Measurements from ENCODE around the gene ALK. TPM values are rescaled to one million over a fixed set of nuclear protein-coding genes. Genes with fewer than 3 reads are reported as not detected.

The ALK gene
- total RNA-seq, 4 donors from 2014 or later = 0.66 TPM; not detected in 3

DNA sequence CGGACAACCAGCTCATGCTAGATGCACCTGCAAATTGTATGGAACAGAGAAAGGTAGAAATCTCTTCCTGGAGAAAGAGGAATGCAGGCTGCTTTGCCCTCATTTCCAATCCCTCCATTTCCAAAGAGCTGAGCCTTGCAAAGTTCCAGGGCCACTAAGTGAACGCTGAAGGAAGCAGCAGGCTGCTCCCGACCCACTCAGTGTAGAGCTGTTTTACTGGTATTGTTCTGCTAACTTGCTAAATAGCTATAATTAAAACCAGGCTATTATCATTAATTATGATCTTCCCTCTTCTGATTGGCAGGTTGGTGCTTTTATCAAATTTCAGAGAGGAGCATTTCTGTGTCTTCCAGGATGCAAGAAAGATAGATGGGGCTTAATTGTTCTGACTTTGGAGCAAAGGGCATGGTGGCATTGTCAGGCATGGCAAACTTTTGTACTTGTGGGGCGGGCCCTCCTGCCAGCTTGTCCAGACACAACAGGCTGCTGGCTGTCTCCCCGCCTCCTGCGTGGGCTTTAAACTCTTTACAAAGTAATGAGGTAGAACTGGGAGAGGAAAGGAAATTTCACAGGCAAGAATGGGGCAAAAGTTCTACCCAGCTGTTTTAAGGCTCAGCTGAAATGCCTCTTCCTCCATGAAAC, 40.2 kb downstream of the ALK start:
- no peak for DNase-seq (ENCODE audit: low spot score in 2 of 2)
- intact Hi-C loops (cut with DNase I; ENCODE audit: low total_unique reads) = no loop called here
- no peak overlapping the region for H3K4me3 ChIP-seq (ENCODE audit: low read depth, poor library complexity, severe bottlenecking)
- WGBS, 2 donors = 61 to 66% methylated on average over 6 of the region's 6 CpGs
- no peak for TF ChIP-seq POLR2A (IDR thresholded peaks at IDR 0.05)
- TF ChIP-seq, protein P1, sequence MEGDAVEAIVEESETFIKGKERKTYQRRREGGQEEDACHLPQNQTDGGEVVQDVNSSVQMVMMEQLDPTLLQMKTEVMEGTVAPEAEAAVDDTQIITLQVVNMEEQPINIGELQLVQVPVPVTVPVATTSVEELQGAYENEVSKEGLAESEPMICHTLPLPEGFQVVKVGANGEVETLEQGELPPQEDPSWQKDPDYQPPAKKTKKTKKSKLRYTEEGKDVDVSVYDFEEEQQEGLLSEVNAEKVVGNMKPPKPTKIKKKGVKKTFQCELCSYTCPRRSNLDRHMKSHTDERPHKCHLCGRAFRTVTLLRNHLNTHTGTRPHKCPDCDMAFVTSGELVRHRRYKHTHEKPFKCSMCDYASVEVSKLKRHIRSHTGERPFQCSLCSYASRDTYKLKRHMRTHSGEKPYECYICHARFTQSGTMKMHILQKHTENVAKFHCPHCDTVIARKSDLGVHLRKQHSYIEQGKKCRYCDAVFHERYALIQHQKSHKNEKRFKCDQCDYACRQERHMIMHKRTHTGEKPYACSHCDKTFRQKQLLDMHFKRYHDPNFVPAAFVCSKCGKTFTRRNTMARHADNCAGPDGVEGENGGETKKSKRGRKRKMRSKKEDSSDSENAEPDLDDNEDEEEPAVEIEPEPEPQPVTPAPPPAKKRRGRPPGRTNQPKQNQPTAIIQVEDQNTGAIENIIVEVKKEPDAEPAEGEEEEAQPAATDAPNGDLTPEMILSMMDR (IDR thresholded peaks at IDR 0.05) = no peak

DNA sequence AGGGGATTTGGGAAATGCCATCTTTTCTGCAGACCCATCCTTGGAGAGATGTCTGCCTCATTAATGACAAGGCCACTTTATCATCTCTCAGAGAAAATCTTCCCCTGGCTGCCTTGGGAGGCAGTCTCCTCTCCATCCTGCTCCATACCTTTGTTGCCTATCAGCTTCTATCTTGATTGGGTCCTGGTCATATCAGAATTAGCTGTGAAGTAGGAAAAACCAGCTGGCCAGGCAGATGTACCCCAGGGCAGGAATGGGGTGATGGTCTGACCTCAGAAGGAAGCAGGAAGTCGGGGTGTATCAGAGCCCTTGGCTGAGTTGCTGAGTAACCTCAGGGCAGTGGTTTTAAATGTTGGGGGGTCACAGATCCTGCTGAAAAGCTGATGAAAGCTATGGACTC, 41.3 kb downstream of the ALK start:
- WGBS, 2 donors = 55 to 63% methylated on average over 1 of the region's 1 CpG
- TF ChIP-seq POLR2A (IDR thresholded peaks at IDR 0.05) = no peak
- TF ChIP-seq, protein P1 (IDR thresholded peaks at IDR 0.05) = no peak
- intact Hi-C loops (cut with DNase I; ENCODE audit: low total_unique reads) = no loop called here
- no peak overlapping the region for H3K4me3 ChIP-seq (ENCODE audit: low read depth, poor library complexity, severe bottlenecking)
- no peak for DNase-seq (ENCODE audit: low spot score in 2 of 2)

DNA sequence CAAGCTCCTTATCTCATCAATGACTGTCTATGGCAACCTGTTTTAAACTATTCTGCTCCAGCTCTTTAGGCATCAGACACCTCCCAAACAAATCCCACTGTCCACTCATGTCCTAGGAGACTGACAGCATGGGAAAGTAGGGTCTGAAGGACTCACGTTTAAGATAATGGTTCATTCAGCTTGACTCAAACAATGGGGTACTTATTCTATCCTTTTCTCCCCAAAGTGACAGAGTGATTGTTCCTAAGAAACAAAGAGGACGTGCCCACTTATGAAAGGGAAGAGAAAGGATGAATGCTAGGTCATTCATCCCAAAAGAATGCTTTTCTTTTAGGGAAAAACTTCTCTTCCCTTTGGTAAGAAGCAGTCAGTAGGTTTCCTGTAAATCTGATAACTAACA, 41.9 kb downstream of the ALK start:
- 36 to 54% methylated on average over 2 of the region's 2 CpGs for WGBS, 2 donors
- H3K4me3 ChIP-seq (ENCODE audit: low read depth, poor library complexity, severe bottlenecking) = no peak overlapping the region
- DNase-seq (ENCODE audit: low spot score in 2 of 2) = no peak
- TF ChIP-seq POLR2A (IDR thresholded peaks at IDR 0.05) = no peak
- TF ChIP-seq, protein P1 (IDR thresholded peaks at IDR 0.05) = no peak
- intact Hi-C loops (cut with DNase I; ENCODE audit: low total_unique reads) = no loop called here

DNA sequence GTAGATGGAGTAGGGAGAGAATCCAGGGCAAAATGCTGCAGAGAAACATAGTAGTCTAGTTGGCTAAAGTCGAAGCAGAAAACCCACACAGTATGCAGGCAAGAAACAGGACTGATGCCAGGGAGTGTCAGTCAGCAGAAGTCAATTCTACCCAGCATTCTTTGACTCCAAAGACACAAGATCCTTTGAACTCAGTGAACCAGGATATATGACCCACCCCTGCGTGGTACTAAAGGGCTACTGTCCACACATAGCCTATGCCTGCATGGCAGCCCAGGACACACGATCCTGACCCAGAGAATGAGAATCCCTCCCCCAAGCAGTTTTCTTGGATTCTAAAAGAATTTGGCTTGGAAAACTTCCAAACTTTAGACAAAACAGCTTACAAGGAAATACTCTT, 42.5 kb downstream of the ALK start:
- DNase-seq (ENCODE audit: low spot score in 2 of 2) = no peak
- WGBS, 2 donors = 37 to 39% methylated on average over 3 of the region's 3 CpGs
- TF ChIP-seq POLR2A (IDR thresholded peaks at IDR 0.05) = no peak
- TF ChIP-seq, protein P1 (IDR thresholded peaks at IDR 0.05) = no peak
- H3K4me3 ChIP-seq (ENCODE audit: low read depth, poor library complexity, severe bottlenecking) = no peak overlapping the region
- intact Hi-C loops (cut with DNase I; ENCODE audit: low total_unique reads) = no loop called here

DNA sequence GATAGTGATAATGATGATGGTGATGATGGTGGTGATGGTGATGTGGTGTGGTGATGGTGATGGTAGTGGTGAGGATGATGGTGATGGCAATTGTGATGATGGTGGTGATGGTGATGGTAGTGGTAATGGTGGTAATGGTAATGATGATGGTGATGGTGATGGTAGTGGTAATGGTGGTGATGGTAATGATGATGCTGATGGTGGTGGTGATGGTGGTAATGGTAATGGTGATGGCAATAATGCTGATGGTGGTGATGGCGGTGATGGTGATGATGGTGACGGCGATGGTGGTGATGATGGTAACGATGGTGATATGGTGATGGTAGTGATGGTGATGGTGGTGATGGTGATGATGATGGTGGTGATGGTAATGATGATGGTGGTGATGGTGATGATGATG, 45.0 kb downstream of the ALK start:
- DNase-seq (ENCODE audit: low spot score in 2 of 2) = no peak
- TF ChIP-seq, protein P1 (IDR thresholded peaks at IDR 0.05) = peak in 1 of 3 donors; percentile 26
- TF ChIP-seq POLR2A (IDR thresholded peaks at IDR 0.05) = no peak
- intact Hi-C loops (cut with DNase I; ENCODE audit: low total_unique reads) = no loop called here
- 85 to 96% methylated on average over 4 of the region's 4 CpGs for WGBS, 2 donors
- no peak overlapping the region for H3K4me3 ChIP-seq (ENCODE audit: low read depth, poor library complexity, severe bottlenecking)

DNA sequence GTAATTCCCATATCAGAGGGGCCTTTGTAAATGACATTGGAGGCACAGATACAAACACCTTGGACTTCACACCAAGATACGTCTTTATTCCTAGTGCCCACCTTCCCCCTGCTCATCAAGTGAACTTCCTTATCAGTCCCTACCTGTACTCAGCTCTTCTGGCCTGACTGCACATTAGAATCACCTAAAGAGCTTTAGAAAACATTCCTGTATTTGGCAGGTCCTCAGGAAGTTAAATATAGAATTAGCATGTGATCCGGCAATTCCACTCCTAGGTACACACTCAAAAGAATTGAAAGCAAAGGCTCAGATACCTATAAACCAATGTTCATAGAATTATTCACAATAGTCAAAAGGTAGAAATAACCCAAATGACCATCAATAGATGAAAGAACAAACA, 46.6 kb downstream of the ALK start:
- no peak overlapping the region for H3K4me3 ChIP-seq (ENCODE audit: low read depth, poor library complexity, severe bottlenecking)
- DNase-seq (ENCODE audit: low spot score in 2 of 2) = no peak
- intact Hi-C loops (cut with DNase I; ENCODE audit: low total_unique reads) = no loop called here
- 74 to 81% methylated on average over 2 of the region's 2 CpGs for WGBS, 2 donors
- TF ChIP-seq, protein P1 (IDR thresholded peaks at IDR 0.05) = no peak
- no peak for TF ChIP-seq POLR2A (IDR thresholded peaks at IDR 0.05)
